HepG2 (cell line): ENCODE data around the gene TMEM44. TPM values are rescaled to one million over a fixed set of nuclear protein-coding genes. Genes with fewer than 3 reads are reported as not detected.
"Not testable (repeated sequence)": the region's sequence is repeated elsewhere in the genome, so short reads cannot be mapped to it uniquely, and the experiment has no call there.

Experiments used
- ATAC-seq: fragments of 200-7000 bp; cut with Tn5 transposase; 3 replicates; pipeline ENCODE4 v1.9.1; 2020; ENCODE audit warnings: mild to moderate bottlenecking, moderate library complexity
- BruUV-seq: library from RNA; stranded (reverse); fragments of 400-500 nt; replicated peaks from 2 replicates; lab custom pipeline; 2021; lab: Mats Ljungman, UMichigan
- CTCF ChIA-PET: fragments of 300-600 bp; formaldehyde crosslinking; extraction: SDS; loops from one replicate; lab custom pipeline; 2021; ENCODE audit warnings: low total read pairs, inconsistent platforms, low intra/inter-chr PET ratio; lab: Yijun Ruan, JAX
- POLR2A ChIA-PET: fragments of 350-600 bp; sonication (Branson Sonifier 250); formaldehyde crosslinking; loops from one replicate; lab custom pipeline; 2020; ENCODE audit warnings: antibody characterized with exemption, inconsistent platforms; lab: Yijun Ruan, JAX
- DNase-seq: peaks from one replicate; pipeline ENCODE4 v3.0.0-alpha.2; 2015; ENCODE audit warnings: low spot score
- FAIRE-seq: peaks from 3 replicates; lab custom pipeline; 2011; peaks lifted over from hg19 to GRCh38; lab: Jason Lieb, UNC
- H2AFZ ChIP-seq: one replicate; pipeline ENCODE4 v1.6.1; 2011; ENCODE audit warnings: low read length, inconsistent platforms
- H3K27ac ChIP-seq: fragments of 300-600 bp; 3 replicates; pipeline ENCODE4 v1.8.0; 2011; ENCODE audit warnings: mixed run types, mild to moderate bottlenecking, mixed read lengths, low read length, inconsistent platforms; ENCODE audit not compliant: insufficient read depth; ENCODE audit errors: extremely low read length
- H3K27me3 ChIP-seq, 2 experiments: fragments of 200-600 bp in 1 of 2; 2 replicates in 1 of 2; 3 replicates in 1 of 2; pipeline versions ENCODE4 v1.6.0 to v1.8.0; 2011; ENCODE audit warnings: low read length in 2 of 2, mild to moderate bottlenecking in 2 of 2, moderate library complexity in 2 of 2, inconsistent platforms in 1 of 2; ENCODE audit not compliant: insufficient read depth in 2 of 2, control insufficient read depth in 1 of 2
- H3K36me3 ChIP-seq, 2 experiments: fragments of 200-600 bp in 1 of 2; replicated peaks in 1 of 2; 2 replicates in 1 of 2; 3 replicates in 1 of 2; pipeline versions ENCODE4 v1.5.1 to v1.8.0; 2011; ENCODE audit warnings: low read length in 2 of 2, inconsistent platforms in 1 of 2; ENCODE audit not compliant: insufficient read depth in 2 of 2, control insufficient read depth in 1 of 2
- H3K4me1 ChIP-seq: 2 replicates; pipeline ENCODE4 v1.5.1; 2012; ENCODE audit warnings: low read length, inconsistent platforms; ENCODE audit not compliant: insufficient read depth
- H3K4me2 ChIP-seq: 2 replicates; pipeline ENCODE4 v1.6.0; 2011; ENCODE audit warnings: low read depth, low read length, inconsistent platforms
- H3K4me3 ChIP-seq, 3 experiments: fragments of 200-600 bp in 1 of 3; sonication (generic), shearing (Covaris generic) in 1 of 3; replicated peaks in 1 of 3; 2 replicates each; pipeline ENCODE4 v1.5.1; 2011 to 2016; ENCODE audit warnings: low read length in 3 of 3, inconsistent platforms in 2 of 3, low read depth in 2 of 3, mild to moderate bottlenecking in 2 of 3, control low read depth in 1 of 3, mixed read lengths in 1 of 3; ENCODE audit not compliant: insufficient read depth in 1 of 3
- H3K79me2 ChIP-seq: one replicate; pipeline ENCODE4 v1.6.1; 2011; ENCODE audit warnings: low read length, inconsistent platforms; ENCODE audit not compliant: insufficient read depth
- H3K9ac ChIP-seq: 2 replicates; pipeline ENCODE4 v1.6.0; 2011; ENCODE audit warnings: mild to moderate bottlenecking, low read depth, low read length, inconsistent platforms; ENCODE audit not compliant: insufficient read depth
- H3K9me3 ChIP-seq: 2 replicates; pipeline ENCODE4 v1.5.1; 2012; ENCODE audit warnings: mild to moderate bottlenecking, low read length
- H4K20me1 ChIP-seq: 2 replicates; pipeline ENCODE4 v1.6.0; 2011; ENCODE audit warnings: inconsistent platforms, mild to moderate bottlenecking, low read length, moderate library complexity; ENCODE audit not compliant: insufficient read depth
- CTCF ChIP-seq: sonication (generic); formaldehyde crosslinking; IDR thresholded peaks from 2 replicates; pipeline ENCODE4 v1.5.0; 2020; ENCODE audit warnings: mild to moderate bottlenecking, missing genetic modification reagents, moderate library complexity
- RELA ChIP-seq: sonication (generic); formaldehyde crosslinking; IDR thresholded peaks from 2 replicates; pipeline ENCODE4 v1.4.0; 2020; ENCODE audit warnings: missing genetic modification reagents
- SMC3 ChIP-seq: IDR thresholded peaks from 2 replicates; pipeline ENCODE4 v1.6.1; 2011; ENCODE audit warnings: low read length, improper control_type of control experiment
- STAG1 ChIP-seq: sonication (generic); formaldehyde crosslinking; IDR thresholded peaks from 2 replicates; pipeline ENCODE4 v1.4.0; 2020; ENCODE audit warnings: missing genetic modification reagents
- ZHX1 ChIP-seq: sonication (generic); formaldehyde crosslinking; IDR thresholded peaks from 2 replicates; pipeline ENCODE4 v1.8.1; 2022; ENCODE audit warnings: low read depth, mild to moderate bottlenecking, missing genetic modification reagents
- WGBS: methylation state at CpG from one replicate; pipeline ENCODE4 v1.1.6; 2017; ENCODE audit warnings: low lambda C conversion rate; 5-methylcytosine and 5-hydroxymethylcytosine counted together
- in situ Hi-C: cut with HindIII; loops from 2 replicates; pipeline ENCODE4 v1.10.0; 2017; ENCODE audit warnings: low pct_unique_long_range_greater_than_20kb; ENCODE audit not compliant: extremely low pct_ligation_motif_present
- intact Hi-C: fragments of 100-400 bp; cut with micrococcal nuclease; formaldehyde crosslinking; loops from one replicate; pipeline ENCODE4 v1.10.0; 2022; ENCODE audit not compliant: unreplicated experiment
- polyA plus RNA-seq, 8 experiments: library from polyadenylated mRNA; depleted of rRNA in 3 of 8; stranded (reverse) in 7 of 8; unstranded in 1 of 8; fragments of >200 nt; fragmentation: Illumina TruSeq in 4 of 8; extraction: Trizol in 4 of 8; gene quantifications; 2 replicates each; pipeline versions ENCODE4 v1.2.1 to v1.2.3, GENCODE V29; 2011 to 2016; ENCODE audit warnings: low read depth in 4 of 8, missing spikeins in 1 of 8, mixed read lengths in 1 of 8; ENCODE audit not compliant: insufficient read depth in 1 of 8
- total RNA-seq, 5 experiments: library from RNA; depleted of rRNA; stranded (reverse); fragments of >200 nt; fragmentation: Illumina TruSeq; extraction: Trizol; gene quantifications; 2 replicates each; pipeline ENCODE4 v1.2.3, GENCODE V29; 2016; ENCODE audit warnings: low read depth in 1 of 5

TMEM44 gene
- total and polyA plus RNA-seq, 2 of the 13 experiments (the other 11 are each of a cell fraction or from before 2014, with no cell fraction given), result 7.3 to 13.8 TPM

- CTCF ChIA-PET, H4K20me1 ChIP-seq, H3K27ac ChIP-seq, DNase-seq, FAIRE-seq, H3K36me3 ChIP-seq, H3K4me1 ChIP-seq, POLR2A ChIA-PET, ATAC-seq, H3K4me2 ChIP-seq, H3K79me2 ChIP-seq, BruUV-seq, H3K4me3 ChIP-seq, in situ Hi-C loops, intact Hi-C loops, H2AFZ ChIP-seq, H3K9me3 ChIP-seq, H3K27me3 ChIP-seq, H3K9ac ChIP-seq: not testable (repeated sequence)
- 94% methylated on average over 7 of the region's 7 CpGs for WGBS
Measured at GRCh38 chr3:194605314-194605713, 27.9 kb downstream of the TMEM44 start.

GRCh38 chr3:194604837-194605236 lies 28.4 kb downstream of the TMEM44 start:
- peak; percentile 56 for ATAC-seq
- no peak overlapping the region for H3K4me2 ChIP-seq
- no peak for DNase-seq
- in situ Hi-C loops, result no loop called here
- CTCF ChIA-PET, result interaction anchor here (0.6 kb wide), 1 partner anchor 29 kb away, joined by 4 read pairs; the partner anchor contains the start of gene TMEM44
- FAIRE-seq, result peak; percentile 18
- intact Hi-C loops, result no loop called here
- BruUV-seq, result no TSS peak
- H3K79me2 ChIP-seq, result no peaks in the 10 kb centered on the region
- 0 out of 5 replicates have a peak, but pooled peaks cover 0 to 3% of the 10 kb centered on the region in 2 experiments for H3K36me3 ChIP-seq
- H3K4me1 ChIP-seq, result no peaks in the 10 kb centered on the region
- no peak overlapping the region for H3K4me3 ChIP-seq
- 93% methylated on average over 2 of the region's 2 CpGs for WGBS
- POLR2A ChIA-PET, result no interaction called here
- no peaks in the 10 kb centered on the region for H3K9me3 ChIP-seq
- no peaks in the 10 kb centered on the region for H3K27me3 ChIP-seq
- no peaks in the 10 kb centered on the region for H4K20me1 ChIP-seq
- no peak overlapping the region for H3K27ac ChIP-seq
- no peak overlapping the region for H2AFZ ChIP-seq
- H3K9ac ChIP-seq, result no peak overlapping the region
- TF ChIP-seq RELA (CRISPR knock-in tag) (no peak), ZHX1 (CRISPR knock-in tag) (no peak), CTCF (CRISPR knock-in tag) (peak; percentile 25; the same call in 1 of the 2 replicates), STAG1 (CRISPR knock-in tag) (peak; percentile 17; the same call in 1 of the 2 replicates), SMC3 (peak; percentile 30; the same call in 1 of the 2 replicates)
- TF ChIP-seq, all 625 proteins: peak for 3
